Naive thymus-derived CD4-positive, alpha-beta T cell (primary cell): ENCODE results near the gene RRM2. TPM values are rescaled to one million over a fixed set of nuclear protein-coding genes. Genes with fewer than 3 reads are reported as not detected.
A peak's percentile ranks its signal among the peaks of the same experiment; 100 is the strongest.

Experiments
- ATAC-seq: fragments of 150-1000 bp; cut with Tn5 transposase; 2 replicates; pipeline ENCODE4 v1.10.0; 2021; ENCODE audit warnings: mild to moderate bottlenecking, moderate library complexity
- CTCF ChIA-PET: fragments of 350-600 bp; sonication (Branson Sonifier 250); formaldehyde crosslinking; loops from one replicate; lab custom pipeline; 2021; ENCODE audit warnings: antibody characterized with exemption; lab: Charles Lee
- POLR2A ChIA-PET: fragments of 350-600 bp; sonication (Branson Sonifier 250); formaldehyde crosslinking; loops from one replicate; lab custom pipeline; 2021; ENCODE audit warnings: antibody characterized with exemption, inconsistent platforms; lab: Charles Lee
- DNase-seq, 9 donors: peaks; one replicate each; pipeline versions ENCODE4 v3.0.0 to v3.0.0-alpha.2; 2020 to 2022; ENCODE audit warnings: mixed read lengths in 1 of 9
- H3K27ac ChIP-seq: one replicate; pipeline ENCODE4 v1.7.0; 2013; ENCODE audit warnings: mild to moderate bottlenecking, low read depth, low read length, moderate library complexity
- H3K27me3 ChIP-seq, 2 donors: one replicate each; pipeline ENCODE4 v1.7.0; 2013; ENCODE audit warnings: low read length in 2 of 2, mild to moderate bottlenecking in 2 of 2, moderate library complexity in 2 of 2; ENCODE audit not compliant: control insufficient read depth in 2 of 2, insufficient read depth in 2 of 2
- H3K36me3 ChIP-seq, 3 experiments: 1 replicate in 2 of 3; 2 replicates in 1 of 3; pipeline ENCODE4 v1.7.0; 2013; ENCODE audit warnings: low read length in 3 of 3, mild to moderate bottlenecking in 3 of 3, moderate library complexity in 1 of 3; ENCODE audit not compliant: insufficient read depth in 3 of 3, control insufficient read depth in 2 of 3
- H3K4me1 ChIP-seq, 2 donors: one replicate each; pipeline ENCODE4 v1.7.0; 2013; ENCODE audit warnings: low read length in 2 of 2, mild to moderate bottlenecking in 2 of 2, moderate library complexity in 1 of 2; ENCODE audit not compliant: control insufficient read depth in 2 of 2, insufficient read depth in 2 of 2
- H3K4me3 ChIP-seq: 2 replicates; pipeline ENCODE4 v1.7.0; 2013; ENCODE audit warnings: mild to moderate bottlenecking, low read length
- H3K9me3 ChIP-seq, 3 experiments: 1 replicate in 2 of 3; 2 replicates in 1 of 3; pipeline ENCODE4 v1.7.0; 2013; ENCODE audit warnings: low read length in 3 of 3; ENCODE audit not compliant: control insufficient read depth in 2 of 3
- H3K27ac Mint-ChIP-seq, 9 donors: one replicate each; pipeline ENCODE4 v1.8.0; 2020 to 2022; ENCODE audit warnings: mixed read lengths in 9 of 9, mild to moderate bottlenecking in 8 of 9, moderate library complexity in 5 of 9, inconsistent platforms in 2 of 9
- H3K27me3 Mint-ChIP-seq, 5 donors: one replicate each; pipeline ENCODE4 v1.8.0; 2021 to 2022; ENCODE audit warnings: mixed read lengths in 5 of 5, mild to moderate bottlenecking in 1 of 5
- H3K36me3 Mint-ChIP-seq, 5 donors: one replicate each; pipeline ENCODE4 v1.8.0; 2020 to 2022; ENCODE audit warnings: mixed read lengths in 5 of 5, mild to moderate bottlenecking in 3 of 5, inconsistent platforms in 1 of 5
- H3K4me1 Mint-ChIP-seq, 7 donors: one replicate each; pipeline ENCODE4 v1.8.0; 2020 to 2022; ENCODE audit warnings: mixed read lengths in 7 of 7, mild to moderate bottlenecking in 3 of 7, inconsistent platforms in 1 of 7
- H3K4me3 Mint-ChIP-seq, 10 donors: one replicate each; pipeline ENCODE4 v1.8.0; 2020 to 2022; ENCODE audit warnings: mild to moderate bottlenecking in 10 of 10, mixed read lengths in 10 of 10, moderate library complexity in 6 of 10, inconsistent platforms in 2 of 10
- H3K9me3 Mint-ChIP-seq, 11 donors: one replicate each; pipeline ENCODE4 v1.8.0; 2020 to 2022; ENCODE audit warnings: mixed read lengths in 11 of 11, mild to moderate bottlenecking in 4 of 11, inconsistent platforms in 1 of 11, moderate library complexity in 1 of 11
- intact Hi-C, 2 donors: fragments of 100-400 bp; cut with micrococcal nuclease; formaldehyde crosslinking; loops; one replicate each; pipeline ENCODE4 v1.15.1; 2023
- polyA plus RNA-seq, 2 donors: library from polyadenylated mRNA; unstranded; fragments of 300-500 nt; fragmentation: Illumina TruSeq; gene quantifications; one replicate each; pipeline ENCODE4 v1.2.3, GENCODE V29; 2021
- total RNA-seq, 6 experiments: library from RNA in 5 of 6; stranded (reverse) in 5 of 6; gene quantifications; 1 replicate in 5 of 6; 2 replicates in 1 of 6; pipeline ENCODE4 v1.2.3 and lab custom pipeline; 2021 to 2026

The RRM2 gene
- total and polyA plus RNA-seq, 7 experiments from 2014 or later: 0.13 to 330 (median 0.51) TPM; not detected in 2

DNA sequence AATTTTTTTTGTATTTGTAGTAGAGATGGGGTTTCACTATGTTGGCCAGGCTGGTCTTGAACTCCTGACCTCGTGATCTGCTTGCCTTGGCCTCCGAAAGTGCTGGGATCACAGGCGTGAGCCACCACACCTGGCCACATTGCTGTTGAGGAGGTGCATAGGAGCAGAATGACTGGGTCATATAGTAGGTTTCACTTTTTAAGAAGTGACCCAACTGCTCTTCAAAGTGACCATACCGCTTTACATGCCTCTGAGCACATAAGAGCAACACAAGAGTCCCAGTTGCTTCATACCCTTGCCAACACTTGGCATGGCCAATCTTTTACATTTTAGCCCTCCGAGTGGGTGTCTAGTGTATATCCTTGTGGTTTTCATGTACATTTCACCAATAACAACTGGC lies 28.9 kb downstream of the RRM2 start:
- H3K27ac Mint-ChIP-seq: no peak overlapping the region
- H3K9me3 ChIP-seq: no peaks in the 10 kb centered on the region
- no peak for ATAC-seq
- H3K27me3 Mint-ChIP-seq: no peaks in the 10 kb centered on the region
- no peak overlapping the region for H3K4me3 ChIP-seq
- H3K4me3 Mint-ChIP-seq: no peak overlapping the region
- no peaks in the 10 kb centered on the region for H3K36me3 ChIP-seq
- no peak overlapping the region for H3K27ac ChIP-seq
- POLR2A ChIA-PET: no interaction called here
- no peaks in the 10 kb centered on the region for H3K4me1 ChIP-seq
- peaks cover 0 to 16% (median 0%) of the 10 kb centered on the region in 5 donors for H3K36me3 Mint-ChIP-seq
- intact Hi-C loops: no loop called here
- DNase-seq: no peak
- CTCF ChIA-PET: interaction anchor here (0.6 to 0.7 kb wide), 2 partner anchors 9 to 231 kb away, joined by 3 read pairs; no protein-coding TSS in a partner anchor
- H3K9me3 Mint-ChIP-seq: no peaks in the 10 kb centered on the region
- peaks cover 6 to 29% (median 15%) of the 10 kb centered on the region in 7 donors for H3K4me1 Mint-ChIP-seq
- H3K27me3 ChIP-seq: no peaks in the 10 kb centered on the region

DNA sequence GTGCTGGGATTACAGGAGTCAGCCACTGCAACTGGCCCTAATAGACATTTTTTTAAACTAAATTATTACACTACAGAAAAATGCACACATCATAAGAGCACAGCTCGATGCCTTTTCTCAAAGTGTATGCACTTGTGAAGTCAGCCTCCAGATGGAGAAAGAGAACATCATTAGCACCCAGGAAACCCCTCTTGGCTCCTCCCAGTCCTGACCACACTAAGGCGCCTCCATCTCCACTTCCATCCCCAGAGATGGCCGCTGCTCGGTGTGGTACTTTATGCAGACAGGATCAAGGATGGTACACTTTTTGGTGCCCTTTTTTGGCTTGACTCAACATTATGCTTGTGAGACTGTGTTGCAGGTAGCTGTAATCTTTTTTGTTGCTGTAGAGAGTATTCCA lies 34.8 kb downstream of the RRM2 start:
- DNase-seq (no peak), ATAC-seq (no peak)
- Histone ChIP-seq H3K4me1 (no peaks in the 10 kb centered on the region), H3K9me3 (no peaks in the 10 kb centered on the region), H3K27ac (no peak overlapping the region), H3K36me3 (no peaks in the 10 kb centered on the region), H3K27me3 (no peaks in the 10 kb centered on the region), H3K4me3 (no peak overlapping the region)
- peaks cover 5 to 21% (median 10%) of the 10 kb centered on the region in 7 donors for H3K4me1 Mint-ChIP-seq
- intact Hi-C loops: no loop called here
- POLR2A ChIA-PET: no interaction called here
- H3K27me3 Mint-ChIP-seq: no peaks in the 10 kb centered on the region
- no peaks in the 10 kb centered on the region for H3K9me3 Mint-ChIP-seq
- H3K36me3 Mint-ChIP-seq: peaks cover 0 to 7% (median 0%) of the 10 kb centered on the region in 5 donors
- CTCF ChIA-PET: no interaction called here
- H3K4me3 Mint-ChIP-seq: no peak overlapping the region
- no peak overlapping the region for H3K27ac Mint-ChIP-seq

DNA sequence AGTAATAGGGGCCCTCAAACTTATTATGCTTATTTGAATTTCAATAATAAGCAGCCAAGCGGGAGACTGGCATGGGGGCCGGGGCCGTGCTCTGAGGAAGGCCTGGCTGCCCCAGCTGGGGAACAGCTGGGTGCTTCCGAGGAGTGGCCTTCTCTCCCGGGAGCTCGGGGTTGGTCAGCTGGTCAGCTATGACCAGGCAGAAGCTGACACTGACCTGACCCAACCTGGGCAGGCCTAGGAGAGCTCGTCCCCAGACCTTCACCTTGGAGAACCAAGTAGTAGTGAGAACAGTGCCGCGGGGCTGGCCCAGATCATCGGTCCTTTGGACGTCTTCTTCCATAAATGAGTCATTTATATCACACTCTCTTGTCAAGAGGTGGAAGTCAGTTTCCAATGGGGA lies 36.1 kb downstream of the RRM2 start:
- no peaks in the 10 kb centered on the region for H3K27me3 ChIP-seq
- POLR2A ChIA-PET: no interaction called here
- Mint-ChIP-seq H3K27me3 (no peaks in the 10 kb centered on the region), H3K36me3 (peaks cover 0 to 4% (median 0%) of the 10 kb centered on the region in 5 donors), H3K4me1 (peaks cover 7 to 24% (median 10%) of the 10 kb centered on the region in 7 donors), H3K9me3 (no peaks in the 10 kb centered on the region), H3K27ac (peak overlapping the region in 2 of 9 donors; percentile 25 to 61), H3K4me3 (peak overlapping the region in 1 of 10 donors; percentile 12)
- ATAC-seq: no peak
- CTCF ChIA-PET: interaction anchor here (0.7 kb wide), 1 partner anchor 250 kb away, joined by 3 read pairs; no protein-coding TSS in a partner anchor
- no peaks in the 10 kb centered on the region for H3K4me1 ChIP-seq
- intact Hi-C loops: no loop called here
- no peaks in the 10 kb centered on the region for H3K36me3 ChIP-seq
- no peak overlapping the region for H3K4me3 ChIP-seq
- H3K9me3 ChIP-seq: no peaks in the 10 kb centered on the region
- H3K27ac ChIP-seq: no peak overlapping the region
- no peak for DNase-seq

DNA sequence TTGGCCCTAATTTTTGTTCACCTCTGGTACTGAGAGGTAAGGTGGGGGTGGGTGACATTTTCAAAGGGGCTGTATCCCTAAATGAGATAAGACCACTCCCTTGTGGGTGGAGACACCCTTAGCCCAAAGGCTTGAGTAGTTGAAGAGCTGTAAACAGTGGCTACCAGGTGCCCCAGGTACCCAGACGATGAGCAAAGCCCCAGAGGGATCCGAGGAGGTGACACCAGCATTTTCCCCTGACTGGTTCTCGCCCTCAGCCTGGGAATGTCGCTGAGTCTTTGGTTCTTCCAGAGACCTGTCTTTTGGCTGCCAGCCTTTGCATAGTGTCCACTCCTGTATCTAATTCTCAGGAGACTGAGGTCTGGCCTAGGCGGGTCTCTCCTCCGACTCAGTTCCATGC lies 36.5 kb downstream of the RRM2 start:
- no peaks in the 10 kb centered on the region for H3K36me3 ChIP-seq
- ChIA-PET POLR2A (no interaction called here), CTCF (interaction anchor here (0.7 kb wide), 1 partner anchor 250 kb away, joined by 3 read pairs; no protein-coding TSS in a partner anchor)
- H3K27me3 Mint-ChIP-seq: no peaks in the 10 kb centered on the region
- DNase-seq (no peak), ATAC-seq (no peak)
- H3K27ac ChIP-seq: no peak overlapping the region
- no peaks in the 10 kb centered on the region for H3K4me1 ChIP-seq
- H3K4me3 Mint-ChIP-seq: peak overlapping the region in 1 of 10 donors; percentile 36
- H3K36me3 Mint-ChIP-seq: peaks cover 0 to 5% (median 0%) of the 10 kb centered on the region in 5 donors
- no peaks in the 10 kb centered on the region for H3K9me3 ChIP-seq
- peak overlapping the region in 2 of 9 donors; percentile 55 to 91 for H3K27ac Mint-ChIP-seq
- no peaks in the 10 kb centered on the region for H3K27me3 ChIP-seq
- H3K4me1 Mint-ChIP-seq: peaks cover 9 to 28% (median 13%) of the 10 kb centered on the region in 7 donors
- no peaks in the 10 kb centered on the region for H3K9me3 Mint-ChIP-seq
- intact Hi-C loops: no loop called here
- H3K4me3 ChIP-seq: no peak overlapping the region

DNA sequence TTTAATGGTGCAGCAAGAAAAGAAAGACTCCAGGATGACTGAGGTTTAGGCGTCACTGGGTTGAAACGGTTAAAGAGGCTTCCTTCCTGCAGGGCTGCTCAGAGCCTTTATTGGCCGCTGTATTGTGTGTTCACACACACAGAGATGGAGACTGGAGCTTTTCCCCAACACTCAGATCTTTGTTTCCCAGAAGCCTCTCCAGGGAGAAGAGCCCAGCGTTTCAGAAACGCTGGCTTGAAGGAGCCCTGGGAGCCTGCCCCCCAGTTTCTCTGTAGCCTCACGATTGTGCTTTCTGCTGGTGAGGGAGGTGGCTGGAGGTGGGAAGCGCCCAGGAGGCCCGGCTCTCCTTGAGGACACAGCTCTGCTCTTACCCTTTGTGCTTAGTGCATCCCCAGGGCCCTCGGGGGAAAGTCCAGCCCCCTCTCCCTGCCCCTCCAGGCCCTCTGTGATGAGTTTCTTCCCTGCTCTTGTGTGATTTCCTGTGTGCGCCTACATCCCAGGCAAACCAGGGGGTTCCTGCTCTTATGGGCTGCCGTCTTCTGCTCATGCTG lies 37.1 kb downstream of the RRM2 start:
- H3K27ac ChIP-seq: no peak overlapping the region
- peaks cover 0 to 5% (median 0%) of the 10 kb centered on the region in 5 donors for H3K36me3 Mint-ChIP-seq
- H3K36me3 ChIP-seq: no peaks in the 10 kb centered on the region
- no peaks in the 10 kb centered on the region for H3K27me3 ChIP-seq
- intact Hi-C loops: no loop called here
- no peaks in the 10 kb centered on the region for H3K4me1 ChIP-seq
- DNase-seq: no peak
- CTCF ChIA-PET: interaction anchor here (0.7 kb wide), 1 partner anchor 249 kb away, joined by 3 read pairs; no protein-coding TSS in a partner anchor
- no peak overlapping the region for H3K4me3 ChIP-seq
- no peaks in the 10 kb centered on the region for H3K9me3 ChIP-seq
- ATAC-seq: no peak
- peak overlapping the region in 4 of 10 donors; percentile 36 to 55 (median 51) for H3K4me3 Mint-ChIP-seq
- H3K27me3 Mint-ChIP-seq: no peaks in the 10 kb centered on the region
- H3K9me3 Mint-ChIP-seq: no peaks in the 10 kb centered on the region
- POLR2A ChIA-PET: no interaction called here
- H3K27ac Mint-ChIP-seq: peak overlapping the region in 4 of 9 donors; percentile 36 to 91 (median 49)
- H3K4me1 Mint-ChIP-seq: peaks cover 9 to 31% (median 13%) of the 10 kb centered on the region in 7 donors

DNA sequence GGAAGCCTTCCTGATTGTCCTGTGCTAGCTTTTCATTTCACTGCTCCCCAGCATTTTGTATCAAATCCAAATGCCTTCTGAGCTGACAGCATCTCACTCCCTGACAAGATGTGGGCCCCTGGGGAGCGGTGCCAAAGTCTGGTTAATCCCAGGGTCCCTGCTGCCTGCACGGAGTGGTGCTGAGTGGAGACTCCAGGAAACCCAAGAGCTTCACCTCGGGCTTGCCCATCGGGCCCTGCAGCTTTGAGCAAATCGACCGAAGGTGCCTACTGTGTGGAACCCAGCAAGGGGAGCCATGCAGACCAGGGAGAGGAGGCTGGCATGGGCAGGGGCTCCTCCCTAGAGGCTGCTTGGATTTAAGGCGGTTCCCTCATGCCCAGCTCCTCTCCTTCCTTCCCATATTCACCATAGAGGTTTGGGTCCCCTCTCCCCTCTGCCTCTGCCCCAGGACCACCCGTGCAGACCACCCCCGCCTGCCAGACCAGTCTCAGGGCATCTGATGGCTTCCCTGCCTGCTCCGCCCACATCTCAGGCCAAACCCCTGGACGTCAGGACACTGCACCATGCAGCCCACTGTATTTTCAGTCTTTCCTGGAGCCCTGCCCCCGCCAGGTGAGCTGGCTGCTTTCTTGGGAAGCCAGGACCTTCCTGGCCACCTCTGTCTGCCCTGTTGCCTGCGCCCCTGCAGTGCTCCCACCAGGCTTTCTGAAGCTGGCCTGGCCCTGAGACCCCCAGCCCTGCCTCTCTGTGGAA lies 37.8 kb downstream of the RRM2 start:
- DNase-seq (no peak), ATAC-seq (no peak)
- Mint-ChIP-seq H3K4me3 (peak overlapping the region in 3 of 10 donors; percentile 47 to 55 (median 55)), H3K27me3 (no peaks in the 10 kb centered on the region), H3K36me3 (peaks cover 0 to 6% (median 0%) of the 10 kb centered on the region in 5 donors), H3K9me3 (no peaks in the 10 kb centered on the region), H3K4me1 (peaks cover 9 to 31% (median 13%) of the 10 kb centered on the region in 7 donors), H3K27ac (peak overlapping the region in 3 of 9 donors; percentile 36 to 91 (median 43))
- Histone ChIP-seq H3K27me3 (no peaks in the 10 kb centered on the region), H3K4me1 (no peaks in the 10 kb centered on the region), H3K4me3 (no peak overlapping the region), H3K9me3 (no peaks in the 10 kb centered on the region), H3K27ac (no peak overlapping the region), H3K36me3 (no peaks in the 10 kb centered on the region)
- ChIA-PET CTCF (no interaction called here), POLR2A (no interaction called here)
- intact Hi-C loops: no loop called here
